Uterus (tissue), 4 donors: ENCODE results near the gene SYNGR3. TPM values are rescaled to one million over a fixed set of nuclear protein-coding genes. Genes with fewer than 3 reads are reported as not detected.

Experiments
- DNase-seq, 2 donors: peaks; one replicate each; pipeline ENCODE4 v3.0.0-alpha.2; 2019 to 2020
- H3K27ac ChIP-seq, 2 donors: fragments of 200-600 bp; sonication (generic); 1 replicate in 1 of 2; 2 replicates in 1 of 2; pipeline ENCODE4 v1.5.1; 2016 to 2018
- H3K27me3 ChIP-seq, 2 donors: fragments of 200-600 bp; sonication (generic); one replicate each; pipeline ENCODE4 v1.5.1; 2018 to 2019; ENCODE audit warnings: control low read depth in 1 of 2
- H3K36me3 ChIP-seq, 2 donors: fragments of 200-600 bp; sonication (generic); one replicate each; pipeline ENCODE4 v1.5.1; 2019; ENCODE audit warnings: control low read depth in 1 of 2
- H3K4me1 ChIP-seq, 2 donors: fragments of 200-600 bp; sonication (generic); one replicate each; pipeline ENCODE4 v1.5.1; 2018 to 2019; ENCODE audit warnings: control low read depth in 1 of 2
- H3K4me3 ChIP-seq, 2 donors: fragments of 200-600 bp; sonication (generic); 1 replicate in 1 of 2; 2 replicates in 1 of 2; pipeline ENCODE4 v1.5.1; 2018 to 2019; ENCODE audit warnings: mild to moderate bottlenecking in 1 of 2
- H3K9me3 ChIP-seq, 2 donors: fragments of 200-600 bp; sonication (generic); one replicate each; pipeline ENCODE4 v1.5.1; 2019; ENCODE audit warnings: control low read depth in 1 of 2
- POLR2A ChIP-seq, 2 donors: fragments of 450-650 bp; IDR thresholded peaks; one replicate each; pipeline ENCODE4 v1.6.1; 2016; ENCODE audit warnings: antibody characterized with exemption in 2 of 2, mild to moderate bottlenecking in 1 of 2, moderate library complexity in 1 of 2
- intact Hi-C: fragments of 100-400 bp; cut with DNase I; formaldehyde crosslinking; loops from one replicate; pipeline ENCODE4 v1.15.1; 2023; ENCODE audit warnings: low total_unique reads
- total RNA-seq, 4 donors: library from RNA; depleted of rRNA in 3 of 4; stranded (reverse); fragments of >200 nt in 3 of 4; gene quantifications; one replicate each; pipeline versions ENCODE4 v1.1.0 to v1.2.4, GENCODE V29; 2014 to 2023
- TF ChIP-seq, protein P1 (sequence below), 4 experiments: fragments of 200-600 bp in 2 of 4; fragments of 450-650 bp in 2 of 4; sonication (generic) in 2 of 4; IDR thresholded peaks; one replicate each; pipeline ENCODE4 v1.5.1; 2016 to 2019; ENCODE audit warnings: antibody characterized with exemption in 4 of 4, mild to moderate bottlenecking in 2 of 4, moderate library complexity in 1 of 4
- donor health status: DM: yes; HTN: yes; CAD: no.

Gene SYNGR3
- total RNA-seq, 4 donors from 2014 or later, result 1.5 TPM; not detected in 3

DNA sequence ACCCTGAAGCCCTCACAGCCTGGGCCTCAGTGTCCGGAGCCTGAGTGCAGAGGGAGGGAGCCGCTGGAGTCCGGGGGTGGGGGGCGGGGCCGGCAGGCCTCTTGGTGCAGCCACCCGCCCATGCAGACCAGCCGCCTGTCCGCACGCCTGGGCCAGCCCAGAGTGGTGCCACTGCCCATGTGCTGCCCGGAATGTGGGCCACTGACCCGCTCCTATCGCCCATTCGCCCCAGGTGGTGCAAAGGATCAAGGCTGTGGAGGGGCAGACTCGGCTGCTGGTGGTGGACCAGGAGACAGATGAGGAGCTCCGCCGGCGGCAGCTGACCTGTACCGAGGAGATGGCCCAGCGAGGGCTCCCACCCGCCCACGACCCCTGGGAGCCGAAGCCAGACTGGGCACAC, 39.6 kb downstream of the SYNGR3 start:
- H3K36me3 ChIP-seq, result no peaks in the 10 kb centered on the region
- peak overlapping the region; percentile 80 to 83 for H3K27ac ChIP-seq
- TF ChIP-seq, protein P1, sequence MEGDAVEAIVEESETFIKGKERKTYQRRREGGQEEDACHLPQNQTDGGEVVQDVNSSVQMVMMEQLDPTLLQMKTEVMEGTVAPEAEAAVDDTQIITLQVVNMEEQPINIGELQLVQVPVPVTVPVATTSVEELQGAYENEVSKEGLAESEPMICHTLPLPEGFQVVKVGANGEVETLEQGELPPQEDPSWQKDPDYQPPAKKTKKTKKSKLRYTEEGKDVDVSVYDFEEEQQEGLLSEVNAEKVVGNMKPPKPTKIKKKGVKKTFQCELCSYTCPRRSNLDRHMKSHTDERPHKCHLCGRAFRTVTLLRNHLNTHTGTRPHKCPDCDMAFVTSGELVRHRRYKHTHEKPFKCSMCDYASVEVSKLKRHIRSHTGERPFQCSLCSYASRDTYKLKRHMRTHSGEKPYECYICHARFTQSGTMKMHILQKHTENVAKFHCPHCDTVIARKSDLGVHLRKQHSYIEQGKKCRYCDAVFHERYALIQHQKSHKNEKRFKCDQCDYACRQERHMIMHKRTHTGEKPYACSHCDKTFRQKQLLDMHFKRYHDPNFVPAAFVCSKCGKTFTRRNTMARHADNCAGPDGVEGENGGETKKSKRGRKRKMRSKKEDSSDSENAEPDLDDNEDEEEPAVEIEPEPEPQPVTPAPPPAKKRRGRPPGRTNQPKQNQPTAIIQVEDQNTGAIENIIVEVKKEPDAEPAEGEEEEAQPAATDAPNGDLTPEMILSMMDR (IDR thresholded peaks at IDR 0.05), result no peak
- no peak for TF ChIP-seq POLR2A (IDR thresholded peaks at IDR 0.05)
- H3K27me3 ChIP-seq, result no peaks in the 10 kb centered on the region
- H3K4me1 ChIP-seq, result peaks cover 0 to 6% of the 10 kb centered on the region in 2 donors
- intact Hi-C loops, result no loop called here
- no peaks in the 10 kb centered on the region for H3K9me3 ChIP-seq
- no peak overlapping the region for H3K4me3 ChIP-seq
- DNase-seq, result no peak

DNA sequence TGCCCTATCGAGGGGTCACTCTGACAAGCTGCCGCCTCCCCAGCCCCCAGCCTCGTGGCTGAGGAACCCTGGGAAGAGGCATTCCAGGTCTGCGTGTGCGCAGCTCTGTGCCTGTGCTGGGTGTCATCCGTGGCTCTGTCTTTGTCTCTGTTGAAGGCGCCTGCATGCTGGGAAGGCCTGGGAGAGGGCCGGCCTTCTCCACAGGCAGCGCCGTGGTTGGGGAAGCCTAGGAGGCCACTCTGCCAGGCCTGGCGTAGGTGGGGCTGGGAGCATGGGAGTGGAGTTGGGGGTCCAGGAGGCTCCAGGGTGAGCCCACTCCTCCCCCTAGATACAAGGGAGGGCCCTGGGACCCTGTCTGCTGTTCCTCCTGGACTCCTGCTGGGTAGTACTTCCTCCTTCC, 40.3 kb downstream of the SYNGR3 start:
- Histone ChIP-seq H3K4me3 (no peak overlapping the region), H3K27ac (peak overlapping the region; percentile 80 to 83), H3K9me3 (no peaks in the 10 kb centered on the region), H3K4me1 (peaks cover 0 to 10% of the 10 kb centered on the region in 2 donors), H3K27me3 (no peaks in the 10 kb centered on the region), H3K36me3 (no peaks in the 10 kb centered on the region)
- DNase-seq, result no peak
- TF ChIP-seq POLR2A (IDR thresholded peaks at IDR 0.05), result no peak
- TF ChIP-seq, protein P1 (IDR thresholded peaks at IDR 0.05), result no peak
- intact Hi-C loops, result no loop called here

- no peak for DNase-seq
- no peaks in the 10 kb centered on the region for H3K27me3 ChIP-seq
- no peak overlapping the region for H3K4me3 ChIP-seq
- H3K9me3 ChIP-seq, result no peaks in the 10 kb centered on the region
- no peak for TF ChIP-seq POLR2A (IDR thresholded peaks at IDR 0.05)
- TF ChIP-seq, protein P1 (IDR thresholded peaks at IDR 0.05), result no peak
- no peaks in the 10 kb centered on the region for H3K36me3 ChIP-seq
- peaks cover 0 to 20% of the 10 kb centered on the region in 2 donors for H3K4me1 ChIP-seq
- peak overlapping the region; percentile 80 to 83 for H3K27ac ChIP-seq
- intact Hi-C loops, result no loop called here
Observed at GRCh38 chr16:2031081-2031577, 41.4 kb downstream of the SYNGR3 start.

DNA sequence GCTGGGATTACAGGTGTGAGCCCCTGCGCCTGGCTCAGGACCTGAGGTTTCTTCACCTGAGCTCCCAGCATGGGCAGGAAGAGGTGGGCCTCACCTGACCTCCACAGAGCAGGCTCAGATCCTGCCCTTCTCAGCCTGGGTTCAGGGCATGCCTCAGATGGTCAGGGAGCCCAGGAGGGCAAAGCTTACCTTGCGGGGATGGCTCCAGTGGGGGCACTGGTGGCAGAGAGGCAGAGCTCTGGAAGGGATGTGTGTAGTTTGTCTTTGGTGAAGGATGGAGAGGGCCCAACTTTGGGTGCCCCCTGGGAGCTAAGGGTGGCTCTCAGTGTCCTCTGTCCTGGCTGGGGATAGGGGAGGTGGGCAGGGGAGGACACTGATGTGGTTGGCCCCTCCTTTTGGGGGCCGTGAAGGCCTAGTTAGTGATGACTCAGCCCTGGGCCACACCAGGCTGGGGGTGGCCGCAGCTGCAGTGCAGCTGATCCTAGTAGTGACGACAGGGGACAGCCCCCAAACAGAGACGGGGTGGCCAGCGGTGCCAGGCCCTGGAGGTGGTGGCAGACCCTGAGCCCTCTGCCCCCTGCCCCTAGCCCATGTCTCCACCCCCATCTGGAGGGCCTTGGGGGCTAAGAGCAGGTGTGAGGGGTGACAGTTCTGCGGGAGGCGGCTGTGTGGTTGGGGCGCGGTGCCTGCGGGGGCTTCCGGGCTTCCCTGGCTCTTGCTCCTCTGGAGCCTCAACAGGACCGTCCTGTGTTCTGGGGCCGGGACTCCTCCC, 42.7 kb downstream of the SYNGR3 start:
- intact Hi-C loops, result no loop called here
- Histone ChIP-seq H3K27ac (peak overlapping the region; percentile 80 to 83), H3K4me3 (peak overlapping the region in 1 of 2 donors; percentile 14), H3K4me1 (peaks cover 0 to 29% of the 10 kb centered on the region in 2 donors), H3K36me3 (no peaks in the 10 kb centered on the region), H3K27me3 (no peaks in the 10 kb centered on the region), H3K9me3 (no peaks in the 10 kb centered on the region)
- TF ChIP-seq, protein P1 (IDR thresholded peaks at IDR 0.05), result no peak
- TF ChIP-seq POLR2A (IDR thresholded peaks at IDR 0.05), result no peak
- peak in 1 of 2 donors; percentile 41 for DNase-seq
